HepG2 (cell line): ENCODE results near the gene BNIP1. TPM values are rescaled to one million over a fixed set of nuclear protein-coding genes. Genes with fewer than 3 reads are reported as not detected.

Source experiments
- CAMTA2 ChIP-seq: sonication (generic); formaldehyde crosslinking; IDR thresholded peaks from 2 replicates; pipeline ENCODE4 v1.4.0; 2020; ENCODE audit warnings: mild to moderate bottlenecking, missing genetic modification reagents, borderline replicate concordance
- CCAR2 ChIP-seq: fragments of 200-400 bp; formaldehyde crosslinking; optimal IDR thresholded peaks from 2 replicates; pipeline ENCODE3; 2018; ENCODE audit warnings: low read depth, mild to moderate bottlenecking, low read length, moderate library complexity
- DR1 ChIP-seq: sonication (generic); formaldehyde crosslinking; IDR thresholded peaks from 2 replicates; pipeline ENCODE4 v1.8.0; 2021; ENCODE audit warnings: mild to moderate bottlenecking, missing genetic modification reagents, inconsistent platforms
- GFI1 ChIP-seq: sonication (generic); formaldehyde crosslinking; IDR thresholded peaks from 2 replicates; pipeline ENCODE4 v1.5.0; 2020; ENCODE audit warnings: missing genetic modification reagents, mild to moderate bottlenecking, borderline replicate concordance
- HMGXB3 ChIP-seq: sonication (generic); formaldehyde crosslinking; IDR thresholded peaks from 2 replicates; pipeline ENCODE4 v1.4.0; 2020; ENCODE audit warnings: missing genetic modification reagents, borderline replicate concordance
- LCORL ChIP-seq, 2 experiments: fragments of 450-650 bp in 1 of 2; sonication (generic) in 1 of 2; formaldehyde crosslinking in 1 of 2; IDR thresholded peaks; 2 replicates each; pipeline versions ENCODE4 v1.5.0 to v1.6.1; 2017 to 2020; ENCODE audit warnings: antibody characterized with exemption in 1 of 2, missing genetic modification reagents in 1 of 2
- MAZ ChIP-seq, 2 experiments: sonication (generic) in 1 of 2; formaldehyde crosslinking in 1 of 2; IDR thresholded peaks; 2 replicates each; pipeline versions ENCODE4 v1.5.0 to v1.6.1; 2012 to 2020; ENCODE audit warnings: low read depth in 2 of 2, mild to moderate bottlenecking in 2 of 2, borderline replicate concordance in 1 of 2, improper control_type of control experiment in 1 of 2, low read length in 1 of 2, missing genetic modification reagents in 1 of 2, moderate library complexity in 1 of 2
- NFYB ChIP-seq: sonication (generic); formaldehyde crosslinking; IDR thresholded peaks from 2 replicates; pipeline ENCODE4 v1.4.0; 2020; ENCODE audit warnings: missing genetic modification reagents
- PHF8 ChIP-seq: sonication (generic); formaldehyde crosslinking; IDR thresholded peaks from 2 replicates; pipeline ENCODE4 v1.5.0; 2020; ENCODE audit warnings: missing genetic modification reagents
- STAG1 ChIP-seq: sonication (generic); formaldehyde crosslinking; IDR thresholded peaks from 2 replicates; pipeline ENCODE4 v1.4.0; 2020; ENCODE audit warnings: missing genetic modification reagents
- TAF1 ChIP-seq: sonication (generic); formaldehyde crosslinking; IDR thresholded peaks from 2 replicates; pipeline ENCODE4 v1.4.0; 2020; ENCODE audit warnings: missing genetic modification reagents
- TFE3 ChIP-seq: IDR thresholded peaks from 2 replicates; pipeline ENCODE4 v1.6.1; 2016
- ZFP41 ChIP-seq: sonication (generic); formaldehyde crosslinking; IDR thresholded peaks from 2 replicates; pipeline ENCODE4 v1.4.0; 2020; ENCODE audit warnings: mild to moderate bottlenecking, missing genetic modification reagents, borderline replicate concordance
- ZFP91 ChIP-seq: sonication (generic); formaldehyde crosslinking; IDR thresholded peaks from 2 replicates; pipeline ENCODE4 v1.9.0; 2022; ENCODE audit warnings: missing genetic modification reagents, mild to moderate bottlenecking, borderline replicate concordance
- ZNF232 ChIP-seq: sonication (generic); formaldehyde crosslinking; IDR thresholded peaks from 2 replicates; pipeline ENCODE4 v1.4.0; 2020; ENCODE audit warnings: missing genetic modification reagents, borderline replicate concordance
- ZNF235 ChIP-seq: sonication (generic); formaldehyde crosslinking; IDR thresholded peaks from 2 replicates; pipeline ENCODE4 v1.8.1; 2023; ENCODE audit warnings: mild to moderate bottlenecking, missing genetic modification reagents, borderline replicate concordance
- ZNF44 ChIP-seq: sonication (generic); formaldehyde crosslinking; IDR thresholded peaks from 2 replicates; pipeline ENCODE4 v1.5.1; 2020; ENCODE audit warnings: mild to moderate bottlenecking, missing genetic modification reagents
- polyA plus RNA-seq, 8 experiments: library from polyadenylated mRNA; depleted of rRNA in 3 of 8; stranded (reverse) in 7 of 8; unstranded in 1 of 8; fragments of >200 nt; fragmentation: Illumina TruSeq in 4 of 8; extraction: Trizol in 4 of 8; gene quantifications; 2 replicates each; pipeline versions ENCODE4 v1.2.1 to v1.2.3, GENCODE V29; 2011 to 2016; ENCODE audit warnings: low read depth in 4 of 8, missing spikeins in 1 of 8, mixed read lengths in 1 of 8; ENCODE audit not compliant: insufficient read depth in 1 of 8
- total RNA-seq, 5 experiments: library from RNA; depleted of rRNA; stranded (reverse); fragments of >200 nt; fragmentation: Illumina TruSeq; extraction: Trizol; gene quantifications; 2 replicates each; pipeline ENCODE4 v1.2.3, GENCODE V29; 2016; ENCODE audit warnings: low read depth in 1 of 5

Gene BNIP1
- total and polyA plus RNA-seq, 2 of the 13 experiments (the other 11 are each of a cell fraction or from before 2014, with no cell fraction given): 13.2 to 16.9 TPM

GRCh38 chr5:173144200-173145176 is at the start of gene BNIP1 (continued):
- TF ChIP-seq LCORL (IDR thresholded peaks at IDR 0.05): no peak
- peak; percentile 81; the same call in 1 of the 2 replicates for TF ChIP-seq LCORL (CRISPR knock-in tag; IDR thresholded peaks at IDR 0.05)
- 0 out of 2 replicates have a peak, but pooled peaks have one; percentile 29 for TF ChIP-seq GFI1 (CRISPR knock-in tag)
- no peak; the same call in 1 of the 2 replicates for TF ChIP-seq NFYB (CRISPR knock-in tag)
- peak; percentile 78; the same call in 1 of the 2 replicates for TF ChIP-seq HMGXB3
- TF ChIP-seq ZNF235 (CRISPR knock-in tag): no peak
- peak; percentile 81 for TF ChIP-seq ZFP91 (CRISPR knock-in tag)
- no peak for TF ChIP-seq ZNF44 (CRISPR knock-in tag)
- peak; percentile 21; the same call in 1 of the 2 replicates for TF ChIP-seq TFE3
- peak; percentile 81 for TF ChIP-seq TAF1 (CRISPR knock-in tag)
- no peak for TF ChIP-seq CCAR2
- peak; percentile 96 for TF ChIP-seq MAZ (IDR thresholded peaks at IDR 0.05; ENCODE audit: borderline replicate concordance, low read depth, low read length)
- TF ChIP-seq MAZ (CRISPR knock-in tag; IDR thresholded peaks at IDR 0.05; ENCODE audit: low read depth): peak; percentile 86
- peak; percentile 76 for TF ChIP-seq PHF8 (CRISPR knock-in tag)
- TF ChIP-seq CAMTA2: 0 out of 2 replicates have a peak, but pooled peaks have one; percentile 68
- peak; percentile 45; the same call in 1 of the 2 replicates for TF ChIP-seq ZNF232 (CRISPR knock-in tag)
- peak; percentile 85 for TF ChIP-seq STAG1
- TF ChIP-seq ZFP41: no peak
- TF ChIP-seq DR1 (CRISPR knock-in tag): 0 out of 2 replicates have a peak, but pooled peaks have one; percentile 22
